K562 (cell line): Measurements from ENCODE around the gene ASPG. TPM values are rescaled to one million over a fixed set of nuclear protein-coding genes. Genes with fewer than 3 reads are reported as not detected.

ENCODE experiments used
- ATAC-seq: fragments of 200-7000 bp; cut with Tn5 transposase; 3 replicates; pipeline ENCODE4 v1.9.1; 2020; ENCODE audit warnings: moderate library complexity
- BruUV-seq: library from RNA; stranded (reverse); fragments of 400-500 nt; replicated peaks from 2 replicates; lab custom pipeline; 2021; lab: Mats Ljungman, UMichigan
- CTCF ChIA-PET: fragments of 300-600 bp; formaldehyde crosslinking; extraction: SDS; loops from one replicate; lab custom pipeline; 2021; ENCODE audit warnings: low intra/inter-chr PET ratio; lab: Yijun Ruan, JAX
- POLR2A ChIA-PET: fragments of 300-600, 350-650 bp; sonication (Branson Sonifier 250); formaldehyde crosslinking; extraction: SDS; loops from one replicate; lab custom pipeline; 2021; ENCODE audit warnings: antibody characterized with exemption, inconsistent platforms; lab: Yijun Ruan, JAX
- DNase-seq, 4 experiments: peaks; one replicate each; pipeline versions ENCODE4 v3.0.0 to v3.0.0-alpha.2; 2011 to 2018; ENCODE audit warnings: low spot score in 3 of 4, mixed read lengths in 3 of 4; ENCODE audit errors: extremely low read depth in 1 of 4
- FAIRE-seq: peaks from 2 replicates; lab custom pipeline; 2011; peaks lifted over from hg19 to GRCh38; lab: Jason Lieb, UNC
- H2AFZ ChIP-seq: 2 replicates; pipeline ENCODE4 v1.6.0; 2011; ENCODE audit warnings: low read depth, low read length, control low read depth, inconsistent platforms
- H3K27ac ChIP-seq: fragments of 200-600 bp; 3 replicates; pipeline ENCODE4 v1.8.0; 2011; ENCODE audit warnings: low read depth, mild to moderate bottlenecking, control low read depth, inconsistent platforms, low read length, moderate library complexity, mixed read lengths; ENCODE audit errors: extremely low read depth
- H3K27me3 ChIP-seq, 2 experiments: fragments of 300-600 bp in 1 of 2; 2 replicates in 1 of 2; 3 replicates in 1 of 2; pipeline versions ENCODE4 v1.6.0 to v1.8.0; 2011; ENCODE audit warnings: inconsistent platforms in 2 of 2, low read length in 2 of 2, mild to moderate bottlenecking in 1 of 2, mixed read lengths in 1 of 2, moderate library complexity in 1 of 2; ENCODE audit not compliant: control insufficient read depth in 2 of 2, insufficient read depth in 2 of 2
- H3K36me3 ChIP-seq: fragments of 300-600 bp; 3 replicates; pipeline ENCODE4 v1.8.0; 2011; ENCODE audit warnings: mild to moderate bottlenecking, low read length, inconsistent platforms; ENCODE audit not compliant: control insufficient read depth, insufficient read depth
- H3K4me1 ChIP-seq, 2 experiments: fragments of 200-600 bp in 1 of 2; replicated peaks in 1 of 2; 2 replicates in 1 of 2; 3 replicates in 1 of 2; pipeline versions ENCODE4 v1.5.1 to v1.8.0; 2011; ENCODE audit warnings: inconsistent platforms in 2 of 2, low read length in 2 of 2, mild to moderate bottlenecking in 1 of 2, mixed read lengths in 1 of 2, moderate library complexity in 1 of 2; ENCODE audit not compliant: control insufficient read depth in 2 of 2, insufficient read depth in 2 of 2
- H3K4me2 ChIP-seq: 2 replicates; pipeline ENCODE4 v1.6.1; 2011; ENCODE audit warnings: low read length, control low read depth, inconsistent platforms, mixed read lengths; ENCODE audit not compliant: insufficient read depth
- H3K4me3 ChIP-seq: fragments of 200-600 bp; sonication (generic), shearing (Covaris generic); 2 replicates; pipeline ENCODE4 v1.5.1; 2016; ENCODE audit warnings: control low read depth, inconsistent platforms
- H3K79me2 ChIP-seq: fragments of 200-600 bp; 3 replicates; pipeline ENCODE4 v1.8.0; 2011; ENCODE audit warnings: low read length, inconsistent platforms; ENCODE audit not compliant: control insufficient read depth, insufficient read depth
- H3K9ac ChIP-seq, 2 experiments: 2 replicates each; pipeline versions ENCODE4 v1.6.0 to v1.6.1; 2011; ENCODE audit warnings: low read depth in 2 of 2, low read length in 2 of 2, control low read depth in 1 of 2, inconsistent platforms in 1 of 2, mild to moderate bottlenecking in 1 of 2, mixed read lengths in 1 of 2; ENCODE audit not compliant: insufficient read depth in 1 of 2
- H3K9me1 ChIP-seq: one replicate; pipeline ENCODE4 v1.6.0; 2011; ENCODE audit warnings: inconsistent platforms, mild to moderate bottlenecking, low read length, moderate library complexity; ENCODE audit not compliant: control insufficient read depth, insufficient read depth
- H3K9me3 ChIP-seq: replicated peaks from 2 replicates; pipeline ENCODE4 v1.5.1; 2011; ENCODE audit warnings: low read depth, low read length, inconsistent platforms; ENCODE audit not compliant: control insufficient read depth, insufficient read depth
- H4K20me1 ChIP-seq: replicated peaks from 2 replicates; pipeline ENCODE4 v1.6.1; 2011; ENCODE audit warnings: low read length, inconsistent platforms, mixed read lengths; ENCODE audit not compliant: control insufficient read depth, insufficient read depth
- ATF2 ChIP-seq: sonication (generic); formaldehyde crosslinking; IDR thresholded peaks from 2 replicates; pipeline ENCODE4 v1.8.1; 2022; ENCODE audit warnings: missing genetic modification reagents
- POU5F1 ChIP-seq: fragments of 150-350 bp; IDR thresholded peaks from 2 replicates; pipeline ENCODE4 v1.6.1; 2014; ENCODE audit warnings: borderline replicate concordance, low read length, low read depth, mild to moderate bottlenecking; ENCODE audit not compliant: partially characterized antibody
- ZNF263 ChIP-seq: sonication (generic); formaldehyde crosslinking; IDR thresholded peaks from 2 replicates; pipeline ENCODE4 v1.8.0; 2022; ENCODE audit warnings: mild to moderate bottlenecking, missing genetic modification reagents, borderline replicate concordance
- ZNF76 ChIP-seq: fragments of 250-450 bp; sonication (Bioruptor Pico); IDR thresholded peaks from 2 replicates; pipeline ENCODE4 v1.4.0; 2020; ENCODE audit warnings: mild to moderate bottlenecking, moderate library complexity, borderline replicate concordance
- ZSCAN29 ChIP-seq: fragments of 450-650 bp; IDR thresholded peaks from 2 replicates; pipeline ENCODE4 v1.6.1; 2017
- WGBS: fragments of 100-300 bp; shearing (Covaris generic); methylation state at CpG from one replicate; pipeline ENCODE4 v1.1.6; 2016; ENCODE audit warnings: low coverage, mixed read lengths; ENCODE audit not compliant: insufficient coverage; ENCODE audit errors: missing lambda C conversion rate; 5-methylcytosine and 5-hydroxymethylcytosine counted together
- in situ Hi-C: fragments of 300-500 bp; cut with MboI; formaldehyde crosslinking; loops from 4 replicates; pipeline ENCODE4 v1.15.0; 2018; ENCODE audit warnings: inconsistent platforms, mixed read lengths
- intact Hi-C: fragments of 100-400 bp; cut with micrococcal nuclease; formaldehyde crosslinking; loops from 2 replicates; pipeline ENCODE4 v1.14.2; 2022
- polyA plus RNA-seq, 8 experiments: library from polyadenylated mRNA; depleted of rRNA in 4 of 8; stranded (reverse) in 5 of 8; unstranded in 3 of 8; fragments of >200 nt; fragmentation: Nextera tagmentation in 2 of 8; fragmentation: Illumina TruSeq in 1 of 8; extraction: Ambion mirVana in 2 of 8; extraction: Trizol in 1 of 8; gene quantifications; 2 replicates each; pipeline versions ENCODE4 v1.2.1 to v1.2.3, GENCODE V29; 2011 to 2014; ENCODE audit warnings: inconsistent platforms in 1 of 8, missing spikeins in 1 of 8
- total RNA-seq, 7 experiments: library from RNA; depleted of rRNA in 6 of 7; stranded (reverse); fragments of >200 nt in 6 of 7; fragmentation: Illumina TruSeq in 2 of 7; extraction: Trizol in 2 of 7; gene quantifications; 2 replicates each; pipeline versions ENCODE4 v1.2.1 to v1.2.3, GENCODE V29; 2011 to 2021; ENCODE audit warnings: low replicate concordance in 1 of 7
- TF ChIP-seq, protein P1 (sequence below): fragments of 450-650 bp; IDR thresholded peaks from 2 replicates; pipeline ENCODE4 v1.6.1; 2016; ENCODE audit warnings: low read depth

The ASPG gene
- total and polyA plus RNA-seq, 9 of the 15 experiments (the other 6 are each of a cell fraction or from before 2014, with no cell fraction given): 0.18 TPM; not detected in 8

- H3K27me3 ChIP-seq: no peaks in the 10 kb centered on the region
- no peak for ATAC-seq
- in situ Hi-C loops: no loop called here
- no peak for FAIRE-seq
- intact Hi-C loops: no loop called here
- no peaks in the 10 kb centered on the region for H3K9me3 ChIP-seq
- H3K4me2 ChIP-seq: no peak overlapping the region
- no peak overlapping the region for H2AFZ ChIP-seq
- no peaks in the 10 kb centered on the region for H3K9me1 ChIP-seq
- DNase-seq: no peak
- 6% methylated on average over 3 of the region's 7 CpGs for WGBS
- H3K79me2 ChIP-seq: no peaks in the 10 kb centered on the region
- H3K27ac ChIP-seq: no peak overlapping the region
- H3K4me1 ChIP-seq: 0 out of 5 replicates have a peak, but pooled peaks cover 0 to 7% of the 10 kb centered on the region in 2 experiments
- H3K9ac ChIP-seq: no peak overlapping the region
- ChIA-PET POLR2A (interaction anchor here (0.5 kb wide), 1 partner anchor 40 kb away, joined by 3 read pairs; no protein-coding TSS in a partner anchor), CTCF (no interaction called here)
- no peaks in the 10 kb centered on the region for H3K36me3 ChIP-seq
- BruUV-seq: no TSS peak
- no peak overlapping the region for H3K4me3 ChIP-seq
- H4K20me1 ChIP-seq: no peaks in the 10 kb centered on the region
- TF ChIP-seq ATF2 (CRISPR knock-in tag) (no peak), ZNF76 (CRISPR knock-in tag) (no peak), POU5F1 (no peak), ZSCAN29 (no peak), ZNF263 (CRISPR knock-in tag) (no peak)
- TF ChIP-seq, protein P1, sequence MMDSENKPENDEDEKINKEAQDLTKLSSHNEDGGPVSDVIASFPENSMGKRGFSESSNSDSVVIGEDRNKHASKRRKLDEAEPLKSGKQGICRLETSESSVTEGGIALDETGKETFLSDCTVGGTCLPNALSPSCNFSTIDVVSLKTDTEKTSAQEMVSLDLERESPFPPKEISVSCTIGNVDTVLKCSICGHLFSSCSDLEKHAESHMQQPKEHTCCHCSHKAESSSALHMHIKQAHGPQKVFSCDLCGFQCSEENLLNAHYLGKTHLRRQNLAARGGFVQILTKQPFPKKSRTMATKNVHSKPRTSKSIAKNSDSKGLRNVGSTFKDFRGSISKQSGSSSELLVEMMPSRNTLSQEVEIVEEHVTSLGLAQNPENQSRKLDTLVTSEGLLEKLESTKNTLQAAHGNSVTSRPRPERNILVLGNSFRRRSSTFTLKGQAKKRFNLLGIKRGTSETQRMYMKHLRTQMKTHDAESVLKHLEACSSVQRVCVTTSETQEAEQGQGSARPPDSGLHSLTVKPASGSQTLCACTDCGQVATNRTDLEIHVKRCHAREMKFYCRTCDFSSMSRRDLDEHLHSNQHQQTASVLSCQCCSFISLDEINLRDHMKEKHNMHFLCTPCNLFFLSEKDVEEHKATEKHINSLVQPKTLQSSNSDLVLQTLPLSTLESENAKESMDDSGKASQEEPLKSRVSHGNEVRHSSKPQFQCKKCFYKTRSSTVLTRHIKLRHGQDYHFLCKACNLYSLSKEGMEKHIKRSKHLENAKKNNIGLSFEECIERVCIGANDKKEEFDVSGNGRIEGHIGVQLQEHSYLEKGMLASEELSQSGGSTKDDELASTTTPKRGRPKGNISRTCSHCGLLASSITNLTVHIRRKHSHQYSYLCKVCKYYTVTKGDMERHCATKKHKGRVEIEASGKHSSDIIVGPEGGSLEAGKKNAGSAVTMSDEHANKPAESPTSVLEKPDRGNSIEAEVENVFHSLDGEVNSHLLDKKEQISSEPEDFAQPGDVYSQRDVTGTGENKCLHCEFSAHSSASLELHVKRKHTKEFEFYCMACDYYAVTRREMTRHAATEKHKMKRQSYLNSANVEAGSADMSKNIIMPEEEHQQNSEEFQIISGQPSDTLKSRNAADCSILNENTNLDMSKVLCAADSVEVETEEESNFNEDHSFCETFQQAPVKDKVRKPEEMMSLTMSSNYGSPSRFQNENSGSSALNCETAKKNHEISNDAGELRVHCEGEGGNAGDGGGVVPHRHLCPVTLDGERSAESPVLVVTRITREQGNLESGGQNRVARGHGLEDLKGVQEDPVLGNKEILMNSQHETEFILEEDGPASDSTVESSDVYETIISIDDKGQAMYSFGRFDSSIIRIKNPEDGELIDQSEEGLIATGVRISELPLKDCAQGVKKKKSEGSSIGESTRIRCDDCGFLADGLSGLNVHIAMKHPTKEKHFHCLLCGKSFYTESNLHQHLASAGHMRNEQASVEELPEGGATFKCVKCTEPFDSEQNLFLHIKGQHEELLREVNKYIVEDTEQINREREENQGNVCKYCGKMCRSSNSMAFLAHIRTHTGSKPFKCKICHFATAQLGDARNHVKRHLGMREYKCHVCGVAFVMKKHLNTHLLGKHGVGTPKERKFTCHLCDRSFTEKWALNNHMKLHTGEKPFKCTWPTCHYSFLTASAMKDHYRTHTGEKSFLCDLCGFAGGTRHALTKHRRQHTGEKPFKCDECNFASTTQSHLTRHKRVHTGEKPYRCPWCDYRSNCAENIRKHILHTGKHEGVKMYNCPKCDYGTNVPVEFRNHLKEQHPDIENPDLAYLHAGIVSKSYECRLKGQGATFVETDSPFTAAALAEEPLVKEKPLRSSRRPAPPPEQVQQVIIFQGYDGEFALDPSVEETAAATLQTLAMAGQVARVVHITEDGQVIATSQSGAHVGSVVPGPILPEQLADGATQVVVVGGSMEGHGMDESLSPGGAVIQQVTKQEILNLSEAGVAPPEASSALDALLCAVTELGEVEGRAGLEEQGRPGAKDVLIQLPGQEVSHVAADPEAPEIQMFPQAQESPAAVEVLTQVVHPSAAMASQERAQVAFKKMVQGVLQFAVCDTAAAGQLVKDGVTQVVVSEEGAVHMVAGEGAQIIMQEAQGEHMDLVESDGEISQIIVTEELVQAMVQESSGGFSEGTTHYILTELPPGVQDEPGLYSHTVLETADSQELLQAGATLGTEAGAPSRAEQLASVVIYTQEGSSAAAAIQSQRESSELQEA: no peak
Measured at GRCh38 chr14:104132981-104133380, 47.5 kb downstream of the ASPG start.
